ENCODE measurements around the gene CAB39.

Gene CAB39

DNA sequence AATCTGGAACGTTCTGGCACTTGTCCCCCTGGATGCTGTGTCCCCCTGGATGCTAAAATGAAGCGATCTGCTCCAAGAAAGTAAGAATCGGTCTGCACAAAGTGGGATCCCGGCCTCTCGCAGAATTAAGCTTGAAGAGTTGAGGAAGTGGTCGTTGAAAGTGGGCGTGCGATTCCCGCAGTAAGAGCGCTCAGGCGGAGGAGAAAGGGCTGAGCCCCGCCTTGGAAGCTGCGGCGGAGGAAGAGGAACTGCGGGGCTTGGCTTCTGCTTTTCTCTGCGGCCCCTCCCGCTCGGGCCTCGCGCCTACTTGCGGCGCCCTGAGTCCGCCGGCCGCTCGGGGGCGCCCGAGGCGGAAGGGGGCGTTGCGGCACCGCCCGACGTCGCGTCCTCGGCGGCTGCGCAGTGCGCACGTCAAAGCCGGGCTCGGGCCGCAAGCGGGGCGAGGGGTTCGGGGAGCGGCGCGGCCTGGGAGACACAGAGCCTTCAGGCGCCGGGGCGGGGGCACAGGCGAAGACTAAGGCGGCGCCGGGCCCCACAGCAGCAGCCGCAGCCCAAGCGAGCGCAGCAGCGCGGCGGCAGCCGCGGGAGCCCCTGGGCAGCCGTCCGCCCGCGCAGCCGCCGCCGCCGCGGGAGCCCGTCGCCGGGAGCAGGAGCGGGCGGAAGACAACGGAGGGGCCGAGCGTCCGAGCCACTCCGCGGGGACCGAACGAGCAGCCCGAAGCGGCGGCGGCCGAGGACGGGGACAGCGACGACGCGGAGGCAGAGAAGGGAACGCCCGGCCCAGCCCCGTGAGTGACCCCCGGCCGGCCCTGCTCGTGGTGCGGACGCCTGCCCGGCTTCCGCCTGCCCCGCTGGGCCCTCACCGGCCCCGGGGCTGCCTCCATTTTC lies at the start of gene CAB39:
CAB39 (plus strand) TSS at position 400 of the 888 bp plus-strand sequence. CDS start 47,160 bp downstream, outside the sequence.
- peak; percentile 77 to 79 for DNase-seq (ENCODE audit: low read depth in 2 of 2)

DNA sequence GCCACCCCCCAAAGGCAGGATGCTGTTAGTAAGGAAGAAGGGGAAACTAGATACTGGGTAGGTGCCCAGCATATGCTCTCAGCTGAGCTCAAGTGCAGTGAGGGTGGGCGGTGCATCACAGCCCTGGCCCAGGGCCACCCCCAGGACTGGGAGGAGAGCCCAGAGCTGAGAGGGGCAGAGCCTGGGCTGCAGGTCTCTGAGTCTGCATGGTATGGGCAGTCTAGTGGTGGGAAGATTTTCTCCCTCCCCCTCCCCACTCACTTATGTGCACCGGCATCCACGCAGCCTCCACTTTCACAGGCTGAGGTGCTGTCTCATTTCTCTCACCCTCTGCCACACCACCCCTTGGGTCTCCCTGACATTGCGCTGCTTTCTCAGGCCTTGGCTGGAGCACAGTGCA lies 48.5 kb upstream of the CAB39 start:
- no peak for DNase-seq (ENCODE audit: low read depth in 2 of 2)

DNA sequence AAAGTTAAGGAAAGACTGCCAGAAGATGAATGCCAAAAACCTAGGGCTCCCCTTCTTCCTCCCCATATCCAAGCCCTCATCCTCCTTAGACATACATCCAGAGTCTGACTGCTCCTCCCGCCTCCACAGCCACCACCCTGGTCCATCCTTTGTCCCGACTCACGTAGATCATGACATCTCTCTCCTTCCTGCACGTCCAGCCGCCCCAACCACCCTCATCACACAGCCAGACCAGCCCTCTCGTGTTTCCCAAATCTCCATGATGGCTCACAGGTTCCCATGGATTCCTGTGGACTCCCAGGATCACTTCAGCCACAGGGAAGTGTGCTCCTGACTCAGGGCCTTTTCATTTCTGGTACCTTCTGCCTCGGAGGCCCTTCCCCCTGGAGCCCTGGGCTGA lies 47.8 kb upstream of the CAB39 start:
- no peak for DNase-seq (ENCODE audit: low read depth in 2 of 2)

DNA sequence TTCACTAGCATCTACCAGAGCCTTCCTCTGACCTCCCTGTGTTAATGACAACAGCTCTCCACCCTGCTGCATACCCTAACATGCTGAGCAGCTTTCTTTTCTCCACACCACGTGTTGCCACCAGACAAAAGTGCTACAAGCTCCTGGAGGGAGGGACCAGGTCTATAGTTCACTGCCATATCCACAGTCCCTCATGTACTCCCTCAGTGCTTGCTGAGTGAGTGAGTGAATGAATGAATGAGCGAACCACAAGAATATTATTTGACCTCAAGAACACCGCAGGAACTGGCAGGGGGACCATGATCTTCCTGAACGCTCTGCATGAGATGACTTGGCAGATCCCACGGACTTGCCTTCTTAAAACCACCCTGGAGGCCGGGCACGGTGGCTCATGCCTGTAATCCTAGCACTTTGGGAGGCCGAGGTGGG lies 47.4 kb upstream of the CAB39 start:
- no peak for DNase-seq (ENCODE audit: low read depth in 2 of 2)

DNA sequence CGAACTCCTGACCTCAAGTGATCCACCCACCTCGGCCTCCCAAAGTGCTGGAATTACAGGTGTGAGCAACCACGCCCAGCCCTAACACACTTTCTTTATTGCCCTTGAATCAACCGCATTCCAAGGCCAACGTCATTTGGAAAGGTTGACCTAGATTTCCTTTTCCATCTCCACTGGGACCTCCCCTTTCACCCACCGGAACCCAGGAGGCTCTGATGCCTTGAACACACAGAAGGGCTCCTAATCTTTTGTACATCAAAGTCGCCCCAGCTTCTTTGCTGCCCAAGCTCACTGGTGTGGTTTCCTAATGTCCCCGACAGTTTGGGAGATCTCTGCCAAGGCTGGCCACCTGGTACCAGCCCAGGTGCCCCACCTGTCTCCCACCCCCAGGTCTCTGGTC lies 46.2 kb upstream of the CAB39 start:
- no peak for DNase-seq (ENCODE audit: low read depth in 2 of 2)

DNA sequence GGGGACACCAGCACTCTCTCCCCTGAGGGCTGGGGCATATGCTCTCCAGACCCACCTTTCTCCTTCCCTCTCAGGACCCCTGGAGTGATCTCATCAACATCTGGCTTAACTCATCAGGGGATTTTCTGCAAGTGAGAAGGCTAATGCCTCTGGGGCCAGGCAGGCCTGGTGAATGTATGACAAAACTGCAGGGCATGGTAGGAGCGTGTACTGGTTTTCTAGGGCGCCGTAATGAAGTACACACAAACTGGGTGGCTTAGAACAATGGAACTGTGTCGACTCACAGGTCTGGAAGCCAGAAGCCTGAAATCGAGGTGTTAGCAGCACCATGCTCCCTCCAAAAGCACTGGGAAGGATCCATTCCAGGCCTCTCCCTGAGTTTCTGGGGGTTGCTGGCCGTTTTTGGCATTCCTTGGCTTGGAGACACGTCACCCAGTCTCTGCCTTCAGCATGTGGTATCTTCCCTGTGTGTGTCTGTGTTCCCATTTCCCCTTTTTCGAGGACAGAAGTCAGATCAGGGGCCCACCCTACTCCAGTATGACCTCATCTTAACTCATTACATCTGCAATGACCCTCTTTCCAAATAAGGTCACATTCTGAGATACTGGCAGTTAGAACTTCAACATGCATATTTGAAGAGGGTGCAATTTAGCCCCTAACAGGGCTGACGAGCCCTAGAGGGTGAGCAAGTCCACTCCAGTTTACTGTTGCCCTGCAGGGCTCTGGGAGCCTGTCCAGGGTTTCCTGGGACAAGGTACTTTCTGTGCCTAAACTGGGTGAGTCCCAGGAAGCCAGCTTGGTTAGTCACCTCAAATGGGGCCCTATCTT lies 45.5 kb upstream of the CAB39 start:
- no peak for DNase-seq (ENCODE audit: low read depth in 2 of 2)

DNA sequence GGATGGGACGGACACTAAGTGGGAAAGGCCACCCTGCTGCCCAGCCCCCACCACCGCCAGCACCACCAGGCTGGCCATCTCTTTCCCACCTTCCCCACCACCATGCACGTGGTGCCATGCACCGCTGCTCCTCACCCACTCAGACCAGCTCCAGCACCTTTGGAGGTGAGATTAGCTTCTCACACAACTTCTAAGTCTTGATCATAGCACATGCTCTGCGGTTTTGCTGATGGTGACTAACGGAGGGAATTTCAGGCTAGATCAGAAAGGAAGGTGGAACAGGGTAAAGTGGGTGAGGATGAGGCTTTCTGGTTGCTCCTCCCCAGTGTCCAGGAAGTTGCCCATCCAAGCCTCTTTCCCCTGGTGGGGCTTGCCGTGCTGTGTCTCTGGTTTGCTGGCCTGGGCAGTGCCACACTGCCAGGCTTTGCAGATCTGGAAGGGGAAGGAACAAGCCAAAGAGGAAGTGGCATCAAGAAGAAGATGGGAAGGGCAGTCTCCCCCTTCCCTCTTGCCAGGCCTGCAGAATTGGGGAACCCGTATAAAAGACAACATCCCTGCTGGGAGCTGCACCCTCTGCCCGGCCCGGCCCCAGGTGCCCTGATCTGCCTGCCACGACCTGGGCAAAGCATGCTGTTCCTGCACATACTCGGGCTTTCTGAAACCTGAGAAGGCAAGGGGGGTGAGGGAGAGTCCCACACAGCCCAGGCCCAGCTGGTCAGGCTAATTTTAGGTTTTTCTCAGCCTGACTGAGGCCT lies 44.3 kb upstream of the CAB39 start:
- DNase-seq (ENCODE audit: low read depth in 2 of 2) = no peak

DNA sequence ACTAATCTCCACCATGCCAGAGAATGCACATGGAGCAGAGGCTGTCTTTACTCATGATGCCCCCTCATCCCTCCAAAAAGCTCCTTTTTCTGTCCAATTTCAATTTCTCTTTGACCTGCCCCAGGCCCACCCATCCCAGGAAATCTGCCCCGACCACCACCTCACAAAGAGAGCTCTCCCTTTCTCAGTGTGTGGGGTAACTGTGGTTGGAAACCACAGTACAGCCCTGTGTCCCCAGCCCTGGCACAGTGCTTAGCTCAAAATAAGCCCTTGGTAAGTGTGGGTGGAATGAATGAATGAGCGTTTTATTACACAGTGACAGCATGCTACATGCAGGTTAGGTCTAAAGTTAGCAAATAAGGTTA lies 43.7 kb upstream of the CAB39 start:
- no peak for DNase-seq (ENCODE audit: low read depth in 2 of 2)

DNA sequence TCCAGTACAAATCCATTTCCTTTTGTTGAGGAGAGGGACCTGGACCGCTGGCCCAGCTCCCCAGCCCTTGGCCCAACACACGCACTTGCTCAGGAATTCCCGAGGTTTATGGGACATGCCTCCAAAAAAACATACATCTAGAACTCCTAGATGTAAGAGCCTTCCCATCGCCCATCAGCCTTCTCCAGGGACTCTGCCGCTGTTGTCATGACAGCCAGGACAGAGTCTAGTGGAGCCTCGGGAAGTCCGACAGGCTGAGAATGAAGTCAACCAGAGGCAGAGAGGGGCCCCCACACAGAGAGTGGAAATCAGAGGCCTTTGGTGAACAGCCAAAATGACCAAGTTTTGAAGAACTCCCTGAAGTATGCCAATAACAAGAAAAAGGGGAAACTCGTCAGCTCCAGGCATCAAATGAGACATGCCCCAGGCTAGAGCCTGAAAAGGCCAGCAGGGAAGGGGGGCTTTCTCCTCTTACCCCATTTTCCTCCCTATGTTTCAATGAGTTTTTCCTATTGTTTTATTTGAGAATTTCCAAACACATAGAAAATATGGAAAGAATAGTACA lies 43.2 kb upstream of the CAB39 start:
- DNase-seq (ENCODE audit: low read depth in 2 of 2) = no peak

DNA sequence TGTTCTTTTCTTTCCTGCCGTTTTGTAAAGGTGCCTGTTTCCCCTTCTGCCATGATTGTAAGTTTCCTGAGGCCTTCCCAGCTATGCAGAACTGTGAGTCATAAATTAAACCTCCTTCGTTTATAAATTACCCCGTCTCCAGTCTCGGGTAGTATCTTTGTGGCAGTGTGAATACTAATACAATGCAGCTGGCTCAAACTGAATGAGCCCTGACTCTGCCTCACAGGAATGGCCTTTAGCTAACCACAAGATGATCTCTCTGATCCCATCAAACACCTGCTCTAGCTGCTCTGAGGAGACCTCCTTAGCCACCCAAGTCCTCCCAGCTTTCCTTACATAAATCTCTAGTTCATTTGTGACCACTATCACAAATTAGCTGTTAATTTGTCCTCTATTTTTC lies 41.5 kb upstream of the CAB39 start:
- DNase-seq (ENCODE audit: low read depth in 2 of 2) = no peak

DNA sequence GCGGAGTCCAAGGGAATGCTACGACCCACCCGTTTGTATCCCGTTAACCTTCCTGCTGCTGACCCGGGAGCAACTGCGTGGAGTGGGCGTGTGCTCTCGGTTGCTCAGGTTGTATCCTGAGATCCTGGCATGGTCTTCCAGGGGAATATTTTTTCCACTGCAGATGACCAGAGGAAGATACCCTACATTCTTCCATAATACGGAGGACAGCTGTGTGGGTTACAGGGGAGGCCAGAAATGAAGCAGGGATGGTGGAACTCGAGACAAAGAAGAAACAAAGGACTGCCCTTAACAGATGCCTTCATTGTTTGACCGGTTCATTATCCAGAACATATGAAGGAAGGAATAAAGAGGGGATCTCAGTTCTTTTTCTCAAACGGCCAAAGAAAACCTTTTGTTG lies 39.8 kb upstream of the CAB39 start:
- DNase-seq (ENCODE audit: low read depth in 2 of 2) = no peak

DNA sequence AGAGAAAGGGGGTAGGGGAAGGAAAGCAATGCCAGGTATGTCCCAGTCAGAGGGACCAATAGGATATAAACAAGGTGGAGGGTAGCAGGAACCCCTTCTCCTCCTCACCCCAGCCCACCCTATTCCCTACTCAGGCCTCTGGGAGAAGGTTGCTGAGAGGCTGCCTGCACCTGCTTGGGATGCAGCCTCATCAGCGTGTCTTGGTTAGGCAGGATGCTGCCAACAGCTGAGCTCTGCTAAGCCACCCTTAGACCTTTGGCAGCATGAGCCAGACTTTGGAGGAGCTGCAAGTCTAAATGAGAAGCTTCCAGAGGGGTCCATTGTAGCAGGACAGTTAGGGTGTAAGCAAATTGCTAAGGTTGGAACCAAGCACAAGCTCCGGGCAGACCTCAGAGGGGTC lies 38.2 kb upstream of the CAB39 start:
- DNase-seq (ENCODE audit: low read depth in 2 of 2) = no peak

DNA sequence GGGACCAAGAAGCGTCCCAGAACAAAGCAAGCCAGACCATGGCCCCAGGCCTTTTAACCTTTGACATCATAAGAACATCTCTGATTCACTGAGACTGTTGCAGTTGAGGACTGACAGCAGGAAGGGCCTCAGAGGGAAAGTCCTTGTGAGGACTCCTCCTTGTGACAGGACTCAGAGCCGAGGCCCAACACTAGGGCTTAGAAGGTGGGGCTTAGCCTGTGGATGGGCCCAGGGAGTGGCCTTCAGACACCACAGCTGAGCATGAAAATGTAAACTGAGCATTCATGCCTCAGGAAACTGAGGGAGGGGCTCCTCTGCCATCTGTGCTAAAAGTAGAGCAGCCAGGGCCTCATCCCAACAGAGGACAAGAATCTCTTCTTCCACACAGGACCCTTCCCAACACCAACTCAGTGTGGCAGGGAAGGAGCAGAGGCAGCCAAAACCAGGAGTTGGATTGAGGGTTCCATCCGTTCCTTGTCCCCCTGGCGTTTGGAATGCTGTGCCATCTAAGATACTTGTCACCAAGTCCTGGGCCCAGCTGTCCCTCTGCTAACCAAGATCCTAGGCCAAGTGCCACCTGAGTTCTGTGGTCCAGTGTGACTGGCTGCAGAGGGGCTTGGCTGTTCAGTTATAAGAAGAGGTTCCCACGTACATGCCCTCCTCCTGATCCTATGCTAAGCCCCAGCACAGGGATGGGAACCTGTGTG lies 37.5 kb upstream of the CAB39 start:
- no peak for DNase-seq (ENCODE audit: low read depth in 2 of 2)

DNA sequence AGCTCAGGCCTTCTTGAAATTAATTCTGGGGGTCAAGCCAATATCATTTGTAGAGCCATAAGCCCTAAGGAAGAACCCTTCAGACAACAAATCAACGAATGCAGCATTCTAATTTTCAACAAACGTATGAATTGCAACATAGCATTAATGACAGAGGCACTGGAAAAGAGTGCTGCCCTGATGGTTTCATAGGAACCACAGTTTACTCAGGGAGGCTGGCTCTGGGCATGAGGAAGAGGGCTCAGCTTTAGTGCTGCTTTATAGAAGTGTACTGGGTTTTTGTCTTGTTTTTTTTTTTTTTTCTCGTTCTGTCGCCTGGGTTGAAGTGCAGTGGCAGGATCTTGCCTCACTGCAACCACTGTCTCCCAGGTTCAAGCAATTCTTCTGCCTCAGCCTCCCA lies 36.1 kb upstream of the CAB39 start:
- DNase-seq (ENCODE audit: low read depth in 2 of 2) = no peak

DNA sequence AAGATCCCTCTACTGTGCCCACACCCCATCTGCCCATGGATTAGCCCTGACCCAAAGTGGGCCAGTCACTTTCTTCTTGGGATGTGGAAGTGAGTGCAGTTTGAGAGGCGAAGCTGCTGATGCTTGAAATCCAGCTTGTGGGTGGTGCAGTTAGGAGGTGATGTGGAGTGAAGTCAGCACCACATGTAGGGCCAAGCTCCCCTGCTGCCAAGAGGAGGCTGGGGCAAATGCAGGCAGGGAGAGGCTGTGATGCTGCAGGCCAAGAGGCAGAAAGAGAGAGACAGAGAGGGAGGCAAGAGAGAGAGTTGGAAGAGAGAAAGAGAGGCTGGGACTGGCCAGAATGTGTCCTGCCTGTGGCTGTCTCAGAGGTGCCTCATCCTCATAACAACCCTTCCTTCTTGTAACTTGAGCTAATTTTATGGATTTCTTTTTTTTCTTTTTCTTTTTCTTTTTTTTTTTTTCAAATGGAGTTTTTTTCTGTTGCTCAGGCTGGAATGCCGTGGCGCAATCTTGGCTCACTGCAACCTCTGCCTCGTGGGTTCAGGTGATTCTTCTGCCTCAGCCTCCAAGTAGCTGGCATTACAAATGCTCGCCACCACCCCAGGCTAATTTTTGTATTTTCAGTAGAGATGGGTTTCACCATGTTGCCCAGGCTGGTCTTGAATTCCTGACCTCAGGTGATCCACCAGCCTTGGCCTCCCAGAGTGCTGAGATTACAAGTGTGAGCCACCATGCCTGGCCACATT lies 35.3 kb upstream of the CAB39 start:
- no peak for DNase-seq (ENCODE audit: low read depth in 2 of 2)

DNA sequence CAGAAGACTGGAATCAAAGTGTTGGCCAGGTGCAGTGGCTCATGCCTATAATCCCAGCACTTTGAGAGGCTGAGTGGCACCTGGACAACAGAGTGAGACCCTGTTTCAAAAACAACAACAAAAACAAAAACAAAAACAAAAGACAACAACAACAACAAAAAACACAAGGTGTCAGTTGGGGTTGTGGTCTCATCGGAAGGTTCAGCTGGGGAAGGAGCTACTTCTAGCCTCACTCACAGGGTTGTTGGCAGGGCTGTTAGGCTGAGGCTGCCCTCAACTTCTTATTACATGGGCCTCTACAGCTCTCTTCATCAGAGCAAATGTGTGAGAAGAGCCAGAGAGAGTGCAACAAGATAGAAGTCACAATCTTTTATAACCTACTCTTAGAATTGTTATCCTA lies 34.6 kb upstream of the CAB39 start:
- no peak for DNase-seq (ENCODE audit: low read depth in 2 of 2)

DNA sequence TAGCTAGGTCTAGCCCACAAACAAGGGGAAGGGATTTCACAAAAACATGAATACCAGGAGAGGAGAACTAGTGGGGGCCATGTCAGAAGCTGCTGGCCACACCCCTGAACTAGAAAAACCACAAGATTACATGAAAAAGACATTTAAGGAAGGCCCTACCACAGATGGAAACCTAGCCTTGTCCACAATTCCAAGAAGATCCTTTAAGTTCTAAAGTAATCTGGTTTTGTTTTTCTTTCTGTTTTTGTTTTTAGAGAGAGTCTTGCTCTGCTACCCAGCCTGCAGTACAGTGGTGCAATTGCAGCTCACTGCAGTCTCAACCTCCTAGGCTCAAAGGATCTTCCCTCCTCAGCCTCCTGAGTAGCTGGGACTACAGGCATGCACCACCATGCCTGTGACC lies 34.2 kb upstream of the CAB39 start:
- DNase-seq (ENCODE audit: low read depth in 2 of 2) = no peak

DNA sequence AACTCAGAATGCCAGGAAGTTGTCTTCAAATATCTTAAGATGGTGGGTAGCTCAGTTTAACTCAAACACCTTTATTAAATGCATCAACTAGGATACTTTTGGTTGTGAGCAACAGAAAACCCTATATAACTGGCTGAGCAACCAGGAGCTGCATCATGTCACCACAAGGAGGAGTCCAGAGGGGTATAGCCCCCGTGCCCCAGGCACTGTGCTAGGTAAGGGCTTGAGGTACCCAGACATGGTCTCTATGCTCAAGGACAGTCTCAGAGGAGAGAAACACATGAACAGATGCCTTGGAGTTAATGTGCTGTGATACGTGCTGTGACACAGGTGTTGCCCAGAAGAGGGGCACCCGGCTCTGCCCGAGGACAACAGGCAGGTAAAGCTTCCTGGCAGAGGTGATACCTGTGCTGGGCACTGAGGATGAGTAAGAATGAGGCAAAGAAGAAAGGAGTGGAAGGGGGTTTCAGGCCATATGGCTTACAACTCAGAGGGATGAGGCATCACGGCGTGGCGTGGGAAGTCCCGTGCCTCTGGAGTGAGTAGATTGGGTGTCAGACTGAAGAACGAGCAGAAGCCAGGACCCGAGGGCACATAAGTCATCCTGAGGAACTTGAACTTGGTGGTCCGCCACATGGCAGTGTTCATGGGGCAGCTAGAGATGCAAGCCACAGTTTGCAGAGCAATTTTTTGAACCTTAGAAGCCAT lies 32.0 kb upstream of the CAB39 start:
- DNase-seq (ENCODE audit: low read depth in 2 of 2) = no peak

DNA sequence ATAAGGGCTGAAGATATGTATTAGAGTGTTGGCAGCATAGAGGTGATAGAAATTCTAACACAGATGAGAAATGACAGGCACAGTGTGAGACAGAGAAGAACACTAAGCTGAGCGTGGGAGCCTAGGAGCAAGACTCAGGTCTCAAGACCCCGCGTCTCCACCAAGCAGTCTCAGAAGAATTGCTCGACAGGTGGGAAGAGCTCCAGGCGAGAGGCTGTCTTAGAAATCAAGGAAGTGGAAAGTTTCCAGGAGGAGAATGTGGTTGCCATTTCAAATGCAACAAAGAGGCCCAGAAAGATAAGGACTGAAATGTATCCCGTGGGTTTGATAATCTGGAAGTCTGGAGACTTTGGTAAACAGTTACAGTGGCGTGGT lies 31.5 kb upstream of the CAB39 start:
- no peak for DNase-seq (ENCODE audit: low read depth in 2 of 2)

DNA sequence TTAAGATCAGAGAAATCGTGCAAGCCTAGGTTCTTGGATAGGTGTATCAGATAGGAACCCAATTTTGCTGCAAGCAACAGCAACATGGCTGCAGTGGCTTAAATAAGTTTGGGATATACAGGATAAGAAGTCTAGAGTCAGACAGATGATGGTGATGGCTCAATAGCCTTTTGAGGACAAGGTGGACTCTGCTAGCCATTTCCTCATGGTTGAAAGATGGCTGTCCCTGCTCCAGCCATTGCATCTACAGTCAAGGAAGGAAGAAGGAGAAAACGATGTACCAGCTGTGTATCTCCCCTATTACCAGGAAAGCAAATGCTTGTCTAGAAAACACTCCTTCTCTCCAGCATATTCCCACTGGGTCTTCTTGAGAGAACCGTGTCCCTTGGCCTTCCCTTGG lies 30.1 kb upstream of the CAB39 start:
- no peak for DNase-seq (ENCODE audit: low read depth in 2 of 2)
